ENCODE data around the gene EIF4B.

- TF ChIP-seq POLR2A (IDR thresholded peaks at IDR 0.05): no peak
- no peak for TF ChIP-seq CTCF (IDR thresholded peaks at IDR 0.05)
Measured at GRCh38 chr12:52964556-52965336, 41.5 kb upstream of the EIF4B start.
